ENCODE measurements around the gene MBNL2.

The MBNL2 gene

GRCh38 chr13:97248243-97248642 lies 26.1 kb downstream of the MBNL2 start:
- in situ Hi-C loops (cut with MboI; ENCODE audit: low pct_unique_long_range_greater_than_20kb, low sequenced_read_pairs, unreplicated experiment): no loop called here
- TF ChIP-seq CTCF (IDR thresholded peaks at IDR 0.05; ENCODE audit: extremely low read depth, insufficient read depth, missing control alignments): no peak
- no peak for DNase-seq (ENCODE audit: low spot score)

- no peak for TF ChIP-seq CTCF (IDR thresholded peaks at IDR 0.05; ENCODE audit: extremely low read depth, insufficient read depth, missing control alignments)
- in situ Hi-C loops (cut with MboI; ENCODE audit: low pct_unique_long_range_greater_than_20kb, low sequenced_read_pairs, unreplicated experiment): no loop called here
Measured at GRCh38 chr13:97249093-97249795, 27.1 kb downstream of the MBNL2 start.

GRCh38 chr13:97249796-97250495 lies 27.8 kb downstream of the MBNL2 start:
- no peak for DNase-seq (ENCODE audit: low spot score)
- in situ Hi-C loops (cut with MboI; ENCODE audit: low pct_unique_long_range_greater_than_20kb, low sequenced_read_pairs, unreplicated experiment): no loop called here

More at GRCh38 chr13:97249093-97249795, 27.1 kb downstream of the MBNL2 start:
- no peak for DNase-seq (ENCODE audit: low spot score)

GRCh38 chr13:97250560-97250959 lies 28.4 kb downstream of the MBNL2 start:
- DNase-seq (ENCODE audit: low spot score): no peak
- in situ Hi-C loops (cut with MboI; ENCODE audit: low pct_unique_long_range_greater_than_20kb, low sequenced_read_pairs, unreplicated experiment): no loop called here
- no peak for TF ChIP-seq CTCF (IDR thresholded peaks at IDR 0.05; ENCODE audit: extremely low read depth, insufficient read depth, missing control alignments)

More at GRCh38 chr13:97249796-97250495, 27.8 kb downstream of the MBNL2 start:
- no peak for TF ChIP-seq CTCF (IDR thresholded peaks at IDR 0.05; ENCODE audit: extremely low read depth, insufficient read depth, missing control alignments)

- in situ Hi-C loops (cut with MboI; ENCODE audit: low pct_unique_long_range_greater_than_20kb, low sequenced_read_pairs, unreplicated experiment): no loop called here
- TF ChIP-seq CTCF (IDR thresholded peaks at IDR 0.05; ENCODE audit: extremely low read depth, insufficient read depth, missing control alignments): no peak
- DNase-seq (ENCODE audit: low spot score): no peak
Measured at GRCh38 chr13:97252735-97253134, 30.6 kb downstream of the MBNL2 start.

- in situ Hi-C loops (cut with MboI; ENCODE audit: low pct_unique_long_range_greater_than_20kb, low sequenced_read_pairs, unreplicated experiment): no loop called here
- no peak for TF ChIP-seq CTCF (IDR thresholded peaks at IDR 0.05; ENCODE audit: extremely low read depth, insufficient read depth, missing control alignments)
- DNase-seq (ENCODE audit: low spot score): no peak
Measured at GRCh38 chr13:97253581-97254293, 31.6 kb downstream of the MBNL2 start.
